ENCODE measurements around the gene FBXO31. TPM values are rescaled to one million over a fixed set of nuclear protein-coding genes. Genes with fewer than 3 reads are reported as not detected.

Gene FBXO31
- total and polyA plus RNA-seq, 2 donors from 2014 or later: 12.5 to 34.9 TPM

DNA sequence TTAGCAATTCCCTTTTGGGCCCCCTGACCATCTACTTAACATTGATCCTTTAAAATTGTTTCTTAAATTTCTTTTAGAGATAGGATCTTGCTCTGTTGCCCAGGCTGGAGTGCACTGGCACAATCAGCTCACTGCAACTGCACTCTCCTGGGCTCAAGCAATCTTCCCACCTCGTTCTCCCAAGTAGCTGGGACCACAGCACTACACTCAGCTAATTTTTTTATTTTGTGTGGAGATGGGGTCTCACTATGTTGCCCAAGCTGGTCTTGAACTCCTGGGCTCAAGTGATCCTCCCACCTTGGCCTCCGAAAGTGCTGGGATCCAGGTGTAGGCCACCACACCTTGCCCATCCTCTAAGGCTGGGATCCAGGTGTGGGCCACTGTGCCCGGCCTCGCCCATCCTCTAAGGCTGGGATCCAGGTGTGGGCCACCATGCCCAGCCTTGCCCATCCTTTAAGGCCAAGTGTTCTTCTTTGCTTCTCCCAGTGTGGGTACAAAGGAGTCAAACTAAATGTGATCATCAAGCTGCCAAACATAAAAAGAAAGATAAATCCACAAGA lies 79.5 kb downstream of the FBXO31 start:
- Histone ChIP-seq H3K9ac (ENCODE audit: low read length in 3 of 3) (no peak overlapping the region), H3K9me3 (ENCODE audit: control insufficient read depth in 2 of 3, insufficient read depth in 1 of 3, low read length in 3 of 3) (peaks cover 0 to 5% (median 0%) of the 10 kb centered on the region in 3 donors), H3K27ac (ENCODE audit: low read depth in 2 of 2, low read length in 2 of 2) (no peak overlapping the region), H3K36me3 (ENCODE audit: control insufficient read depth in 2 of 3, insufficient read depth in 3 of 3, low read length in 3 of 3) (no peaks in the 10 kb centered on the region), H3K27me3 (ENCODE audit: control insufficient read depth, insufficient read depth, low read length) (no peaks in the 10 kb centered on the region), H3K4me3 (ENCODE audit: low read length in 3 of 3) (no peak overlapping the region), H3K4me1 (ENCODE audit: control insufficient read depth in 2 of 3, insufficient read depth in 2 of 3, low read depth in 1 of 3, low read length in 3 of 3) (no peaks in the 10 kb centered on the region)
- intact Hi-C loops (cut with DNase I): no loop called here
- DNase-seq (peak in 1 of 5 donors; percentile 66), FAIRE-seq (no peak)
- TF ChIP-seq, protein P1, sequence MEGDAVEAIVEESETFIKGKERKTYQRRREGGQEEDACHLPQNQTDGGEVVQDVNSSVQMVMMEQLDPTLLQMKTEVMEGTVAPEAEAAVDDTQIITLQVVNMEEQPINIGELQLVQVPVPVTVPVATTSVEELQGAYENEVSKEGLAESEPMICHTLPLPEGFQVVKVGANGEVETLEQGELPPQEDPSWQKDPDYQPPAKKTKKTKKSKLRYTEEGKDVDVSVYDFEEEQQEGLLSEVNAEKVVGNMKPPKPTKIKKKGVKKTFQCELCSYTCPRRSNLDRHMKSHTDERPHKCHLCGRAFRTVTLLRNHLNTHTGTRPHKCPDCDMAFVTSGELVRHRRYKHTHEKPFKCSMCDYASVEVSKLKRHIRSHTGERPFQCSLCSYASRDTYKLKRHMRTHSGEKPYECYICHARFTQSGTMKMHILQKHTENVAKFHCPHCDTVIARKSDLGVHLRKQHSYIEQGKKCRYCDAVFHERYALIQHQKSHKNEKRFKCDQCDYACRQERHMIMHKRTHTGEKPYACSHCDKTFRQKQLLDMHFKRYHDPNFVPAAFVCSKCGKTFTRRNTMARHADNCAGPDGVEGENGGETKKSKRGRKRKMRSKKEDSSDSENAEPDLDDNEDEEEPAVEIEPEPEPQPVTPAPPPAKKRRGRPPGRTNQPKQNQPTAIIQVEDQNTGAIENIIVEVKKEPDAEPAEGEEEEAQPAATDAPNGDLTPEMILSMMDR (IDR thresholded peaks at IDR 0.05; ENCODE audit: borderline replicate concordance, extremely low read depth, insufficient read depth): no peak

DNA sequence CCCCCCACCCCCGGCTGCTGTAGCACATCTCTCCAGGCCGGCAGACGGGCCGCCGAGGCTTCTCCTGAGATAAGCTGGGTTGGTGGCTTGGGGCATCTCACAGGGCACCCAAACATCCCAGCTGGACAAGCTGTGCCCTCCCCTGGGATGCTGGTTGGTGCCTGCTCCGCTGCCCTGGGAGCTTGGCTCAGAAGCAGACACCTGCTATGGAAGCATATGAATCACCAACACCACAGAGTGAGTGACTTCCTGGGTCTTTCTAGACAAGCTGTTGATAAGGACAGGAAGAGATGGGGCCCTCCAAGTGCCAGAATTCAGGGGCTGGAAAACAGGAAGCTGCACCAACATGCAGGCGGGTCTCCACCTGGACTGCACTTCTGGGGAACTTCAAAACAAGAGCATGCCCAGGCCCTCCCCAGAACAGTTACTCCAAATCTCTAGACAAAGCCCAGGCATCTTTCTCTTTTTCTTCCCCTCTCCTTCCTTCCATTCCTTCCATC lies 80.1 kb downstream of the FBXO31 start:
- Histone ChIP-seq H3K27me3 (ENCODE audit: control insufficient read depth, insufficient read depth, low read length) (no peaks in the 10 kb centered on the region), H3K9me3 (ENCODE audit: control insufficient read depth in 2 of 3, insufficient read depth in 1 of 3, low read length in 3 of 3) (peaks cover 0 to under 1% (median 0%) of the 10 kb centered on the region in 3 donors), H3K27ac (ENCODE audit: low read depth in 2 of 2, low read length in 2 of 2) (no peak overlapping the region), H3K4me1 (ENCODE audit: control insufficient read depth in 2 of 3, insufficient read depth in 2 of 3, low read depth in 1 of 3, low read length in 3 of 3) (no peaks in the 10 kb centered on the region), H3K9ac (ENCODE audit: low read length in 3 of 3) (no peak overlapping the region), H3K4me3 (ENCODE audit: low read length in 3 of 3) (no peak overlapping the region), H3K36me3 (ENCODE audit: control insufficient read depth in 2 of 3, insufficient read depth in 3 of 3, low read length in 3 of 3) (no peaks in the 10 kb centered on the region)
- intact Hi-C loops (cut with DNase I): no loop called here
- FAIRE-seq (no peak), DNase-seq (no peak)
- TF ChIP-seq, protein P1 (IDR thresholded peaks at IDR 0.05; ENCODE audit: borderline replicate concordance, extremely low read depth, insufficient read depth): no peak

GRCh38 chr16:87298857-87299465 lies 84.6 kb downstream of the FBXO31 start:
- intact Hi-C loops (cut with DNase I): no loop called here
- H3K4me1 ChIP-seq (ENCODE audit: control insufficient read depth in 2 of 3, insufficient read depth in 2 of 3, low read depth in 1 of 3, low read length in 3 of 3): no peaks in the 10 kb centered on the region
- H3K36me3 ChIP-seq (ENCODE audit: control insufficient read depth in 2 of 3, insufficient read depth in 3 of 3, low read length in 3 of 3): no peaks in the 10 kb centered on the region
- no peak overlapping the region for H3K9ac ChIP-seq (ENCODE audit: low read length in 3 of 3)
- H3K4me3 ChIP-seq (ENCODE audit: low read length in 3 of 3): no peak overlapping the region
- H3K9me3 ChIP-seq (ENCODE audit: control insufficient read depth in 2 of 3, insufficient read depth in 1 of 3, low read length in 3 of 3): no peaks in the 10 kb centered on the region
- H3K27me3 ChIP-seq (ENCODE audit: control insufficient read depth, insufficient read depth, low read length): no peaks in the 10 kb centered on the region
- TF ChIP-seq, protein P1 (IDR thresholded peaks at IDR 0.05; ENCODE audit: borderline replicate concordance, extremely low read depth, insufficient read depth): no peak
- H3K27ac ChIP-seq (ENCODE audit: low read depth in 2 of 2, low read length in 2 of 2): no peak overlapping the region
- FAIRE-seq (no peak), DNase-seq (no peak)

All from kidney (tissue), 14 donors.